ENCODE measurements around the gene APBB2.

- TF ChIP-seq, protein P1, sequence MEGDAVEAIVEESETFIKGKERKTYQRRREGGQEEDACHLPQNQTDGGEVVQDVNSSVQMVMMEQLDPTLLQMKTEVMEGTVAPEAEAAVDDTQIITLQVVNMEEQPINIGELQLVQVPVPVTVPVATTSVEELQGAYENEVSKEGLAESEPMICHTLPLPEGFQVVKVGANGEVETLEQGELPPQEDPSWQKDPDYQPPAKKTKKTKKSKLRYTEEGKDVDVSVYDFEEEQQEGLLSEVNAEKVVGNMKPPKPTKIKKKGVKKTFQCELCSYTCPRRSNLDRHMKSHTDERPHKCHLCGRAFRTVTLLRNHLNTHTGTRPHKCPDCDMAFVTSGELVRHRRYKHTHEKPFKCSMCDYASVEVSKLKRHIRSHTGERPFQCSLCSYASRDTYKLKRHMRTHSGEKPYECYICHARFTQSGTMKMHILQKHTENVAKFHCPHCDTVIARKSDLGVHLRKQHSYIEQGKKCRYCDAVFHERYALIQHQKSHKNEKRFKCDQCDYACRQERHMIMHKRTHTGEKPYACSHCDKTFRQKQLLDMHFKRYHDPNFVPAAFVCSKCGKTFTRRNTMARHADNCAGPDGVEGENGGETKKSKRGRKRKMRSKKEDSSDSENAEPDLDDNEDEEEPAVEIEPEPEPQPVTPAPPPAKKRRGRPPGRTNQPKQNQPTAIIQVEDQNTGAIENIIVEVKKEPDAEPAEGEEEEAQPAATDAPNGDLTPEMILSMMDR (IDR thresholded peaks at IDR 0.05): no peak
- TF ChIP-seq POLR2A (IDR thresholded peaks at IDR 0.05): no peak
Measured at GRCh38 chr4:41143311-41144039, 70.9 kb downstream of the APBB2 start.
